Anterior cingulate cortex (tissue), 58 donors: ENCODE data around the gene MYH6.

Source experiments
- DNase-seq, 58 donors: peaks; one replicate each; lab custom pipeline; 2025; lab: John Stamatoyannopoulos, UW

MYH6 gene

GRCh38 chr14:23361763-23362162 is 46.3 kb downstream of the MYH6 start:
- no peak for DNase-seq

- peak in 14 of 58 donors; percentile 10 to 68 (median 46) for DNase-seq
Observed at GRCh38 chr14:23361320-23361719, 46.8 kb downstream of the MYH6 start.

- DNase-seq: peak in 44 of 58 donors; percentile 5 to 83 (median 56)
Observed at GRCh38 chr14:23360496-23360895, 47.6 kb downstream of the MYH6 start.

DNA sequence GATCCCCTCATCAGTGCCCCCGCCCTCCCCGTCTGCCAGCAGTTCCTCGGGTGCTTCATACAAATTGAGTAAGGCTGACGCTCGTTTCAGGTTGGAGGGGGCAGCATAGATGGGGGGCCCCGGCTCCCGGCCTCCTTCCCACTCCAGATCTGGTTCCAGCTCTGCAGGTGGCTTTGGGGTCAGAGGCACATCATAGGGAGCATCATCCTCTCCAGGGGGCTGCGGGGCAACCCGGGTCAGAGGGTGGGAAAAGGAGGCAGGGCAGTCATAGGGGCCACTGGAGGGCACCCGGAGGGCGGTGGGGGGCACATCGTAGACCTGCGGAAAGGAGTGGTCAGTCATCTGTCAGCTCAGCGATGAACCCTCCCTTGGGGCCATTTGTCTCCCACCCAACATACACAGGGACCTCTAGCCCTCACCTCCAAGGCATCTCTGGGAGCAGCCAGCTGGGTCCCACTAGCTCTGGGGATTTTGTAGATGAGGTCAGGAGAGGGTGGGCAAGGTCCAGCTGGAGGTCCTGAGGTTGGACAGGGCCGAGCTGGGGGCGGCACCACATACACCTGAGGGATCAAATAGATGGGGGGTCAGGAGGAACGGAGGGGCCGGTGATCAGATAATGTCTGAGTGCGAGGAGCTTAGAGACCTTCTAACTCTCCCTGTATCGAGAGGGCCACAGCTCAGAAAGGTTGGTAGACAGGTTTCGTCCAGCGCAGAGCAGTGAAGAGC is 48.2 kb downstream of the MYH6 start:
- no peak for DNase-seq

DNA sequence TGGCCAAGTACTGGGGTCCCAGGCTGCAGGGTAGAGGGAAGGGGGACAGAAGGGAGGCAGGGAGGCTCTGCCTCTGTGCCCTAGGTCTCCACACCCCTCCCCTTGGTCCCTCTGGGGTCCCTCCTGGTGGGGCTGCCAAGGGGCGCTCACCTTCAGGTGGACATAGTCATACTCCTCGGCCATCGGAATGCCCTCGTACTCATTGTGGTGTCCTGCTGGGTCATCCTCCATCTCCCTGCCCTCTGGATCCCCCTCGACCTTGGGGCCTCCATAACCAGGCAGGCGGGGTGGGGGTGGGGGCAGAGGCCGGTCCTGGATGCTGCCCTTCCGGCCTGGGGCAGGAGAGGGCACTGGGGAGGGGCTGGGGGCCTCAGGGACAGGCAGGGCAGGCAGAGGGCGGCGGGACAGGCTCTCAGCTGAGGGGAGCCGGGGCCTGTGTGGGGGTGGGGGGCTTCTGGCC is 48.9 kb downstream of the MYH6 start:
- no peak for DNase-seq

DNA sequence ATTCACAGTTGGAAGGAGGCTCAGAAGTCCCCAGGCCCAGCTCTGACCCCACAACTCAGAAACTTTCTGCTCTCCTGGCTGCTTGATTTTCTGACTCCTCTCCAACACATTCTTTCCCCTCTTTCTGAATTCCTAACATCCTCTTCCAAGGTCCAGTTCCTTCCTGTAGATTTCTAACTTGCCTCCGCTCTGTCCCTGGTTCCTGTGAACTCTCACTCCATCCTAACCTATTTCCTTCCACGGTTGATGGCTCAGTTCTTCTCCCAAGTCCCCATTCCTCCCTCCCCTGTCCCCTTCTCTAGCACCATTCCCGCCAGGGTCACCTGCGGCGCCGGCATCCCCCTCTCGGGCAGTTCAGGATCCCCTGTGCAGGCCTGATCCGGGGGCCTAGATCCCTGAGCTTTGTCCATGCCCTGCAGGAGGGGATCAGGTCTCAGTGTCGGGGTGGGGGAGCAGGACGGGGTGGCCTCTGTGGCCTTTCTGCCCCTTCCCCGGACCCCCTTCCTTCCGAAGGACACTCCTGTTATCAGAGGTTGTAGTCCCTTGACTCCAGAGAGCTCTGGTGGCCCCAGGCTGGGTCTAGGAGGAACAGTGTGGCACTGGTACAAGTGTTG is 49.4 kb downstream of the MYH6 start:
- DNase-seq: no peak

- DNase-seq: no peak
Observed at GRCh38 chr14:23358042-23358441, 50.0 kb downstream of the MYH6 start.

GRCh38 chr14:23357261-23357660 is 50.8 kb downstream of the MYH6 start:
- DNase-seq: no peak

GRCh38 chr14:23356662-23357061 is 51.4 kb downstream of the MYH6 start:
- no peak for DNase-seq

- no peak for DNase-seq
Observed at GRCh38 chr14:23355871-23356435, 52.1 kb downstream of the MYH6 start.

DNA sequence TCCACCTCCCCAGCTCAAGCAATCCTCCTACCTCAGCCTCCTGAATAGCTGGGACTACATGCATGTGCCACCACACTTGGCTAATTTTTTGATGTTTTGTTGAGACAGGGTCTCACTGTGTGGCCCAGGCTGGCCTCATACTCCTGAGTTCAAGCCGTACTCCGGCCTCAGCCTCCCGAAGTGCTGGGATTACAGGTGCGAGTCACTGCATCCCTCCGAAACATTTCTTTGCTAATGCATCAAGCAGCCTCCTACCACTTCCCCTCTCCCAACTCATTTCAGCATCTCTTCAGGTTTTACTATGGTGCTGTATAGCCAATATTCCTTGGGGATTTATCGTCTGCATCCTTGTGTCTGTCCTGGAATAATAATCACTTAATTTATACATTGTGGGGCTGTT is 53.1 kb downstream of the MYH6 start:
- DNase-seq: no peak

DNA sequence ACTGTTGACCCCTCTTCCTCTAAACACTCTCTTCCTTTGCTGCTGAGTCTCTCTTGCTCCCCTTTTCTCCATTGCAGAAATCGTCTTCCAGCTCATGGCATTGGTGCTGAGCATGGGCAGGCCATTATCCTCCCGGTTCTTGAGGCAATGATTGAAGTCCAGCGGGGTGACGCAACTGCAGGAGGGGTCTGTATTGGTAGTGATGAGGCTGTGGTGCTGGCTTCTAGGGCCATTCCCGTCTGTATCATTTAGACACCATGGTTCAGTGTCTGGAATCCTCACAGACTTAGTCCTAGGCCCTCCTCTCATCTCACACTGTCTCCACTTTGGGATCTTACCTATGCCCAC is 54.7 kb downstream of the MYH6 start:
- DNase-seq: no peak

GRCh38 chr14:23352506-23353432 is 55.3 kb downstream of the MYH6 start, which contains the start of gene SLC22A17:
Gene SLC22A17, minus strand, starts transcription at chr14:23352887.
- DNase-seq: peak; percentile 37 to 94 (median 85)

DNA sequence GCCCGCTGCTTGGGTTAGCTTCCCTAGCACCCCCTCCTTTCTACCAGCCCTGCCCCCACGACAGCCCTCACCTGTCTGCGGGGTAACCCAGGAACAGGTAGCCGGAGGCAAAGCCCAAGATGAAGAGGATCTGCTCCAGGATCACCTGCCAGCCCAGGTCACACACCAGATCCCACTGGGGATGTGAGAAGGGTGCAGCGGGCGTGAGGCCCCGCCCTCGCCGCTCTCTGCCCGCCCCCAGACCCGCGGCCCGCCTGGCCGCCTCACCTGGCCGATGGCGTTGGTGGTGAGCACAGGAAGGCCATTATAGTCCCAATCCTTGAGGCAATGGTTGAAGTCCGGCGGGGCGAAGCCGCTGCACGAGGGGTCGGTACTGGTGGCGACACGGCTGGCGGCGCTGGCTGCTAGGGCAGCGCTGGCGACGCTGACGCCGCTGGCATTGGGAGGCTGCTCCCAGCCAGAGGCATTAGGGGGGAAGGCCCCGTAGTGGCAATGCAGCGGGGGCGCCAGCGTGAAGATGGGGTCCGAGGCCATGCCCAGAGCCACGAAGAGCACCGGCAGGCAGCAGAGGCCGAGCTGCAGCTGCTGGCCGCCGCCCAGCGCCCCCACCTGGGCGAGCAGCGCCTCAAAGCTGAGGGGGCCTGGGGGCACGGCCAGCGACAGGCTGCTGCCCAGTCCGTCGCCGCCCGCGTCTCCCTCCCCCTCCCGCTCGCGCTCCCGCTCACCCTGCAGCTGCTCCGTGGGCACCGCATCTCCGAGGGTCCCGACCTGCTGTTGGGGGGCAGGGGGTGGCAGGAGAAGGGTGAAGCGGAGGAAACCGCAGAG is 56.2 kb downstream of the MYH6 start:
- peak in 20 of 58 donors; percentile 17 to 76 (median 57) for DNase-seq

- DNase-seq: no peak
Observed at GRCh38 chr14:23349156-23349845, 58.8 kb downstream of the MYH6 start.

DNA sequence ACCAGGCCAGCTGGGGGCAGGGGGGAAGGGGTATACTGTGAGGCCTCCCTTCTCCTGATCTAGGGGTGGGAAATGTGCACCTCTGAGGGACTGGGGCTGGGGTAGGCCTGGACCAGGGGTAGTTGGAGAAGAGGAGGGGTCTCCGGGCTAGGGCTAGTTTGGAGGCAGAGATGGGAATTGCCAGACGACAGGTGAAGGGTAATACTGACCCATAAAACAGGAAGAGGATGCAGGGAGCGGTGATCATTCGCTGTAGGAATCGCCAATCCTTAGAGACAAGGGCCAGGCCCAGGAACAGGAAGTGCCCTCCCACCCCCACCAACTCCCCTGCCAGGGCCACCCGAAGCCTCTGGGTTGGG is 59.8 kb downstream of the MYH6 start:
- no peak for DNase-seq

- no peak for DNase-seq
Observed at GRCh38 chr14:23347406-23348296, 60.4 kb downstream of the MYH6 start.

- no peak for DNase-seq
Observed at GRCh38 chr14:23346693-23347405, 61.2 kb downstream of the MYH6 start.
